GM12878 (cell line): ENCODE results near the gene HOOK1. TPM values are rescaled to one million over a fixed set of nuclear protein-coding genes. Genes with fewer than 3 reads are reported as not detected.
"Not testable (repeated sequence)": the region's sequence is repeated elsewhere in the genome, so short reads cannot be mapped to it uniquely, and the experiment has no call there.

Experiments
- ATAC-seq: fragments of 200-7000 bp; cut with Tn5 transposase; 3 replicates; pipeline ENCODE4 v1.9.1; 2020; ENCODE audit warnings: mild to moderate bottlenecking, moderate library complexity
- BruUV-seq: library from RNA; stranded (reverse); fragments of 400-500 nt; replicated peaks from 2 replicates; lab custom pipeline; 2021; lab: Mats Ljungman, UMichigan
- CTCF ChIA-PET: fragments of 300-600 bp; sonication (Branson Sonifier 250); formaldehyde crosslinking; extraction: SDS; loops from one replicate; lab custom pipeline; 2021; ENCODE audit warnings: inconsistent platforms; lab: Yijun Ruan, JAX
- POLR2A ChIA-PET: fragments of 350-600 bp; formaldehyde crosslinking; extraction: SDS; loops from one replicate; lab custom pipeline; 2021; ENCODE audit warnings: inconsistent platforms; lab: Charles Lee
- RAD21 ChIA-PET: fragments of 300-600 bp; sonication (Branson Sonifier 250); formaldehyde crosslinking; loops from one replicate; lab custom pipeline; 2023; ENCODE audit warnings: antibody characterized with exemption; ENCODE audit not compliant: unreplicated experiment; lab: Charles Lee
- SMC1A ChIA-PET: fragments of 300-600 bp; sonication (Branson Sonifier 250); formaldehyde crosslinking; loops from one replicate; lab custom pipeline; 2023; ENCODE audit not compliant: unreplicated experiment, uncharacterized antibody; lab: Charles Lee
- DNase-seq: peaks from one replicate; pipeline ENCODE4 v3.0.0-alpha.2; 2011; ENCODE audit warnings: low read depth, low spot score
- FAIRE-seq: peaks from 3 replicates; lab custom pipeline; 2011; peaks lifted over from hg19 to GRCh38; lab: Jason Lieb, UNC
- H2AFZ ChIP-seq: 2 replicates; pipeline ENCODE4 v1.6.0; 2011; ENCODE audit warnings: low read depth, low read length, control low read depth; ENCODE audit not compliant: control insufficient read depth
- H3K27ac ChIP-seq: 2 replicates; pipeline ENCODE4 v1.5.1; 2011; ENCODE audit warnings: control low read depth; ENCODE audit not compliant: control insufficient read depth, insufficient read depth
- H3K27me3 ChIP-seq, 2 experiments: replicated peaks in 1 of 2; 2 replicates each; pipeline versions ENCODE4 v1.6.0 to v1.6.1; 2011; ENCODE audit warnings: low read length in 1 of 2; ENCODE audit not compliant: control insufficient read depth in 2 of 2, insufficient read depth in 2 of 2
- H3K36me3 ChIP-seq, 2 experiments: 2 replicates each; pipeline ENCODE4 v1.5.1; 2011; ENCODE audit warnings: low read length in 1 of 2; ENCODE audit not compliant: control insufficient read depth in 2 of 2, insufficient read depth in 2 of 2
- H3K4me1 ChIP-seq: 2 replicates; pipeline ENCODE4 v1.6.1; 2011; ENCODE audit warnings: mild to moderate bottlenecking, low read length, moderate library complexity, mixed read lengths; ENCODE audit not compliant: control insufficient read depth, insufficient read depth
- H3K4me2 ChIP-seq: 2 replicates; pipeline ENCODE4 v1.6.0; 2011; ENCODE audit warnings: control low read depth; ENCODE audit not compliant: control insufficient read depth, insufficient read depth
- H3K4me3 ChIP-seq: fragments of 200-600 bp; sonication (generic); 2 replicates; pipeline ENCODE4 v1.5.1; 2016
- H3K79me2 ChIP-seq: 2 replicates; pipeline ENCODE4 v1.6.0; 2011; ENCODE audit warnings: low read length; ENCODE audit not compliant: control insufficient read depth, insufficient read depth
- H3K9ac ChIP-seq: 2 replicates; pipeline ENCODE4 v1.8.0; 2011; ENCODE audit warnings: low read length, control low read depth, mixed read lengths; ENCODE audit not compliant: control insufficient read depth, insufficient read depth
- H3K9me3 ChIP-seq: replicated peaks from 3 replicates; pipeline ENCODE4 v1.5.1; 2011; ENCODE audit warnings: mild to moderate bottlenecking, low read length; ENCODE audit not compliant: control insufficient read depth, insufficient read depth
- H4K20me1 ChIP-seq: 2 replicates; pipeline ENCODE4 v1.6.0; 2011; ENCODE audit not compliant: control insufficient read depth, insufficient read depth
- KAT2A ChIP-seq: conservative IDR thresholded peaks from 2 replicates; pipeline ENCODE4 v1.6.1; 2011; ENCODE audit warnings: low read depth, low read length; ENCODE audit not compliant: control insufficient read depth
- RCOR1 ChIP-seq: conservative IDR thresholded peaks from 2 replicates; pipeline ENCODE4 v1.6.1; 2012; ENCODE audit warnings: low read depth, low read length, improper control_type of control experiment
- SIX5 ChIP-seq: IDR thresholded peaks from 2 replicates; pipeline ENCODE4 v1.6.1; 2011; ENCODE audit warnings: mild to moderate bottlenecking, low read depth, low read length, moderate library complexity; ENCODE audit not compliant: severe bottlenecking
- ZBED1 ChIP-seq: IDR thresholded peaks from 2 replicates; pipeline ENCODE4 v1.6.1; 2016; ENCODE audit warnings: borderline replicate concordance
- WGBS: methylation state at CpG from one replicate; pipeline ENCODE4 v1.1.6; 2016; ENCODE audit warnings: low lambda C conversion rate; ENCODE audit not compliant: insufficient replicate concordance, insufficient coverage; ENCODE audit errors: missing lambda C conversion rate; 5-methylcytosine and 5-hydroxymethylcytosine counted together
- in situ Hi-C: fragments of 300-500 bp; cut with MboI; formaldehyde crosslinking; loops from 9 replicates; pipeline ENCODE4 v1.14.3; 2018; ENCODE audit warnings: mixed read lengths
- intact Hi-C: fragments of 100-400 bp; cut with micrococcal nuclease; formaldehyde crosslinking; loops from one replicate; pipeline ENCODE4 v1.14.2; 2022; ENCODE audit not compliant: unreplicated experiment
- polyA plus RNA-seq, 11 experiments: library from polyadenylated mRNA; depleted of rRNA in 4 of 11; unstranded in 6 of 11; stranded (reverse) in 5 of 11; fragments of >200 nt; fragmentation: Nextera tagmentation in 4 of 11; fragmentation: Illumina TruSeq in 1 of 11; extraction: Ambion mirVana in 4 of 11; extraction: Trizol in 1 of 11; gene quantifications; 1 replicate in 1 of 11; 2 replicates in 10 of 11; pipeline versions ENCODE4 v1.2.1 to v1.2.3, GENCODE V29; 2011 to 2016; ENCODE audit warnings: inconsistent platforms in 2 of 11, missing spikeins in 2 of 11, low read depth in 1 of 11
- total RNA-seq, 4 experiments: library from RNA; depleted of rRNA in 3 of 4; stranded (reverse); fragments of >200 nt in 3 of 4; fragmentation: Illumina TruSeq in 1 of 4; extraction: Trizol in 1 of 4; gene quantifications; 2 replicates each; pipeline versions ENCODE4 v1.2.1 to v1.2.3, GENCODE V29; 2013 to 2021
- TF ChIP-seq, protein P1 (sequence below): fragments of 450-650 bp; conservative IDR thresholded peaks from 2 replicates; pipeline ENCODE4 v1.6.1; 2017; ENCODE audit warnings: mild to moderate bottlenecking, moderate library complexity
- TF ChIP-seq, protein P2 (sequence below): fragments of 150-350 bp; IDR thresholded peaks from 2 replicates; pipeline ENCODE4 v1.6.1; 2014; ENCODE audit warnings: mild to moderate bottlenecking, low read depth, low read length

HOOK1 gene
- total and polyA plus RNA-seq, 10 of the 15 experiments (the other 5 are each of a cell fraction or from before 2014, with no cell fraction given), result 1.4 to 15.4 (median 3.7) TPM

DNA sequence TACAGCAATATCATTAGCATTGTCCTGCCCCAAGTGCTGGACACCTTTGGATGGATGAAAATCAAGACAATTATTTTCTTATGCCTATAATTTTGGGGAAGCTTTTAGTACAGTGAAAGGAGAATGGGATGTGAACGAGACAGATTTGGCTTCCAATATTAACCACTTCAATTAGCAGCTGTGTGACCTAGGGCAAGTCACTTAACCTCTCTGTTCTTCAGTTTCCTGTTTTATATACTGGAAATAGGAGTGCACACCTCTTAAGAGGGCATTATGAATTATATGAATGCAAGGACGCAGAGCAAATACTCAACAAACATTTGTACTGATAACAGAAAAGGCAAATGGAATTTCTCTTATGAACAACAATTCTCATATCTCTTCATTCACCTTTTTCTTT is 93.3 kb downstream of the HOOK1 start (continued):
- TF ChIP-seq KAT2A, result no peak

DNA sequence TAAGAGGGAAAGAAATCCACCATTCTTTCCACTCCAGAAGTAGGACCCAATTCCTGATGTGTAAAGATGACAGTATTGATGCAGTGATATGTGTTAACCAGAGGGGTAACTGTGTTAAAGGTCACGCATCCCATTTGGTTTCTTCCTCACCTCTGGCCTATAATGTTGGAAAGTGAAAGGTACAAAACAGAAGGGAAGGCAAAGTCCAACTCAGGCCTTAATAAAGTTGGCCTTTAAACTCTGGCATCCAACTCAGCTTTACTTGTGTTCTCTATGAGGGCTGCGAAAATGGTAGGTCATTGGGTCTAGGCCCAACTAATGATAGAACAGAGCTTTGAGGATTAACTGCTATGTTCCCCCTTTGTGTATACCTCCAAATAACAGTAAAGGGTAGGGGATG is 93.9 kb downstream of the HOOK1 start:
- no peaks in the 10 kb centered on the region for H3K4me1 ChIP-seq
- WGBS, result 59% methylated on average over 2 of the region's 2 CpGs
- FAIRE-seq (no peak), DNase-seq (no peak), ATAC-seq (no peak)
- H3K9ac ChIP-seq, result no peak overlapping the region
- H2AFZ ChIP-seq, result no peak overlapping the region
- ChIA-PET SMC1A (no interaction called here), POLR2A (no interaction called here), CTCF (no interaction called here), RAD21 (no interaction called here)
- intact Hi-C loops (no loop called here), in situ Hi-C loops (no loop called here)
- no peak overlapping the region for H3K4me3 ChIP-seq
- H3K4me2 ChIP-seq, result no peak overlapping the region
- BruUV-seq, result no TSS peak
- no peaks in the 10 kb centered on the region for H3K9me3 ChIP-seq
- no peak overlapping the region for H3K27ac ChIP-seq
- no peaks in the 10 kb centered on the region for H4K20me1 ChIP-seq
- H3K27me3 ChIP-seq, result no peaks in the 10 kb centered on the region
- no peaks in the 10 kb centered on the region for H3K79me2 ChIP-seq
- TF ChIP-seq, protein P1, sequence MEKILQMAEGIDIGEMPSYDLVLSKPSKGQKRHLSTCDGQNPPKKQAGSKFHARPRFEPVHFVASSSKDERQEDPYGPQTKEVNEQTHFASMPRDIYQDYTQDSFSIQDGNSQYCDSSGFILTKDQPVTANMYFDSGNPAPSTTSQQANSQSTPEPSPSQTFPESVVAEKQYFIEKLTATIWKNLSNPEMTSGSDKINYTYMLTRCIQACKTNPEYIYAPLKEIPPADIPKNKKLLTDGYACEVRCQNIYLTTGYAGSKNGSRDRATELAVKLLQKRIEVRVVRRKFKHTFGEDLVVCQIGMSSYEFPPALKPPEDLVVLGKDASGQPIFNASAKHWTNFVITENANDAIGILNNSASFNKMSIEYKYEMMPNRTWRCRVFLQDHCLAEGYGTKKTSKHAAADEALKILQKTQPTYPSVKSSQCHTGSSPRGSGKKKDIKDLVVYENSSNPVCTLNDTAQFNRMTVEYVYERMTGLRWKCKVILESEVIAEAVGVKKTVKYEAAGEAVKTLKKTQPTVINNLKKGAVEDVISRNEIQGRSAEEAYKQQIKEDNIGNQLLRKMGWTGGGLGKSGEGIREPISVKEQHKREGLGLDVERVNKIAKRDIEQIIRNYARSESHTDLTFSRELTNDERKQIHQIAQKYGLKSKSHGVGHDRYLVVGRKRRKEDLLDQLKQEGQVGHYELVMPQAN, result no peak
- TF ChIP-seq SIX5 (no peak), ZBED1 (no peak), RCOR1 (no peak)
- TF ChIP-seq, protein P2, sequence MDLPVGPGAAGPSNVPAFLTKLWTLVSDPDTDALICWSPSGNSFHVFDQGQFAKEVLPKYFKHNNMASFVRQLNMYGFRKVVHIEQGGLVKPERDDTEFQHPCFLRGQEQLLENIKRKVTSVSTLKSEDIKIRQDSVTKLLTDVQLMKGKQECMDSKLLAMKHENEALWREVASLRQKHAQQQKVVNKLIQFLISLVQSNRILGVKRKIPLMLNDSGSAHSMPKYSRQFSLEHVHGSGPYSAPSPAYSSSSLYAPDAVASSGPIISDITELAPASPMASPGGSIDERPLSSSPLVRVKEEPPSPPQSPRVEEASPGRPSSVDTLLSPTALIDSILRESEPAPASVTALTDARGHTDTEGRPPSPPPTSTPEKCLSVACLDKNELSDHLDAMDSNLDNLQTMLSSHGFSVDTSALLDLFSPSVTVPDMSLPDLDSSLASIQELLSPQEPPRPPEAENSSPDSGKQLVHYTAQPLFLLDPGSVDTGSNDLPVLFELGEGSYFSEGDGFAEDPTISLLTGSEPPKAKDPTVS, result no peak
- no peaks in the 10 kb centered on the region for H3K36me3 ChIP-seq

DNA sequence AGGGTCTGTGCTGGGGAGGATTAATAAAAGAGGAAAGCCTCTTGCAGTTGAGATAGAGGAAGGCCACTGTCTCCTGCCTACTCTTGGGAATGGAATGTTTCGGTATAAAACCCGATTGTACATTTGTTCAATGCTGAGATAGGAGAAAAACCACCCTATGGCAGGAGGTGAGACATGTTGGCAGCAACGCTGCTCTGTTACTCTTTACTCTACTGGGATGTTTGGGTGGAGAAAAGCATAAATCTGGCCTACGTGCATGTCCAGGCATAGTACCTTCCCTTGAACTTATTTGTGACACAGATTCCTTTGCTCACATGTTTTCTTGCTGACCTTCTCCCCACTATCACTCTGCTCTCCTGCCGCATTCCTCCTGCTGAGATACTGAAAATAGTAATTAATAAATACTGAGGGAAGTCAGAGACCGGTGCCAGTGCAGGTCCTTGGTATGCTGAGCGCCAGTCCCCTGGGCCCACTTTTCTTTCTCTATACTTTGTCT is 100.1 kb downstream of the HOOK1 start:
- H3K4me2 ChIP-seq, H3K9me3 ChIP-seq, FAIRE-seq, H3K4me3 ChIP-seq, H3K27ac ChIP-seq, H3K27me3 ChIP-seq, RAD21 ChIA-PET, H2AFZ ChIP-seq, DNase-seq, H4K20me1 ChIP-seq, intact Hi-C loops, CTCF ChIA-PET, H3K36me3 ChIP-seq, POLR2A ChIA-PET, BruUV-seq, H3K9ac ChIP-seq, H3K79me2 ChIP-seq, SMC1A ChIA-PET, H3K4me1 ChIP-seq, ATAC-seq, in situ Hi-C loops: not testable (repeated sequence)
- WGBS, result 33% methylated on average over 7 of the region's 7 CpGs
